ENCODE results near the gene CCDC9.

- TF ChIP-seq CTCF (IDR thresholded peaks at IDR 0.05; ENCODE audit: borderline replicate concordance, extremely low read depth, low read length, poor library complexity, severe bottlenecking) (no peak), EZH2 (IDR thresholded peaks at IDR 0.05; ENCODE audit: borderline replicate concordance, low read depth, low read length, severe bottlenecking) (no peak)
Observed at GRCh38 chr19:47209319-47210179, 46.8 kb upstream of the CCDC9 start.

Measured in DND-41 (cell line).